Neuronal stem cell (in vitro differentiated cells): ENCODE data around the gene AVPR2.

Experiments used
- DNase-seq: peaks from one replicate; pipeline ENCODE4 v3.0.0-alpha.2; 2013; ENCODE audit warnings: low spot score
- H2AFZ ChIP-seq: one replicate; pipeline ENCODE4 v1.6.1; 2013; ENCODE audit warnings: mild to moderate bottlenecking, low read length, inconsistent platforms
- H2AK5ac ChIP-seq: 2 replicates; pipeline ENCODE4 v1.6.1; 2013; ENCODE audit warnings: low read depth, mild to moderate bottlenecking, inconsistent platforms, low read length, moderate library complexity, mixed read lengths
- H2BK120ac ChIP-seq: 2 replicates; pipeline ENCODE4 v1.6.1; 2013; ENCODE audit warnings: low read depth, mild to moderate bottlenecking, inconsistent platforms, low read length, moderate library complexity, mixed read lengths
- H2BK12ac ChIP-seq: one replicate; pipeline ENCODE4 v1.6.1; 2013; ENCODE audit warnings: low read length, inconsistent platforms
- H2BK15ac ChIP-seq: 2 replicates; pipeline ENCODE4 v1.6.1; 2013; ENCODE audit warnings: mild to moderate bottlenecking, low read length, inconsistent platforms, mixed read lengths
- H2BK5ac ChIP-seq: one replicate; pipeline ENCODE4 v1.6.1; 2013; ENCODE audit warnings: inconsistent platforms, mild to moderate bottlenecking, low read length, moderate library complexity
- H3K14ac ChIP-seq: one replicate; pipeline ENCODE4 v1.6.1; 2013; ENCODE audit warnings: low read length, inconsistent platforms
- H3K18ac ChIP-seq: 2 replicates; pipeline ENCODE4 v1.6.1; 2013; ENCODE audit warnings: low read length, inconsistent platforms
- H3K23ac ChIP-seq: 2 replicates; pipeline ENCODE4 v1.6.1; 2013; ENCODE audit warnings: low read depth, mild to moderate bottlenecking, mixed read lengths, low read length, inconsistent platforms; ENCODE audit not compliant: poor library complexity
- H3K27ac ChIP-seq: replicated peaks from 3 replicates; pipeline ENCODE4 v1.5.1; 2013; ENCODE audit warnings: low read length, inconsistent platforms
- H3K27me3 ChIP-seq, 3 experiments: 2 replicates each; pipeline ENCODE4 v1.6.1; 2013; ENCODE audit warnings: low read length in 3 of 3, mild to moderate bottlenecking in 2 of 3, inconsistent platforms in 1 of 3, low read depth in 1 of 3, mixed read lengths in 1 of 3, moderate library complexity in 1 of 3; ENCODE audit not compliant: control insufficient read depth in 3 of 3, insufficient read depth in 3 of 3
- H3K36me3 ChIP-seq, 2 donors: replicated peaks in 1 of 2; 2 replicates each; pipeline ENCODE4 v1.6.1; 2013; ENCODE audit warnings: low read length in 2 of 2; ENCODE audit not compliant: control insufficient read depth in 2 of 2, insufficient read depth in 2 of 2
- H3K4ac ChIP-seq: 2 replicates; pipeline ENCODE4 v1.6.1; 2013; ENCODE audit warnings: inconsistent platforms, mild to moderate bottlenecking, low read length, moderate library complexity
- H3K4me1 ChIP-seq, 2 donors: 1 replicate in 1 of 2; 2 replicates in 1 of 2; pipeline ENCODE4 v1.6.1; 2013; ENCODE audit warnings: low read length in 2 of 2, low read depth in 1 of 2; ENCODE audit not compliant: control insufficient read depth in 2 of 2, insufficient read depth in 1 of 2
- H3K4me2 ChIP-seq: one replicate; pipeline ENCODE4 v1.6.1; 2013; ENCODE audit warnings: mild to moderate bottlenecking, low read length, inconsistent platforms; ENCODE audit not compliant: insufficient read depth, poor library complexity, severe bottlenecking
- H3K4me3 ChIP-seq, 2 donors: 2 replicates each; pipeline ENCODE4 v1.5.1; 2013; ENCODE audit warnings: low read length in 2 of 2, mild to moderate bottlenecking in 2 of 2, inconsistent platforms in 1 of 2, moderate library complexity in 1 of 2
- H3K79me1 ChIP-seq: one replicate; pipeline ENCODE4 v1.6.1; 2013; ENCODE audit warnings: low read depth, mild to moderate bottlenecking, inconsistent platforms, low read length, moderate library complexity
- H3K9ac ChIP-seq: one replicate; pipeline ENCODE4 v1.6.1; 2013; ENCODE audit warnings: mild to moderate bottlenecking, low read depth, low read length, inconsistent platforms; ENCODE audit not compliant: poor library complexity
- H3K9me3 ChIP-seq, 2 donors: replicated peaks in 1 of 2; 2 replicates each; pipeline versions ENCODE3 to v1.6.1; 2013; ENCODE audit warnings: low read length in 2 of 2, mild to moderate bottlenecking in 2 of 2, inconsistent platforms in 1 of 2, low read depth in 1 of 2, mixed read lengths in 1 of 2, moderate library complexity in 1 of 2; ENCODE audit not compliant: control insufficient read depth in 2 of 2, insufficient read depth in 1 of 2
- H4K8ac ChIP-seq: one replicate; pipeline ENCODE4 v1.6.1; 2013; ENCODE audit warnings: low read depth, mild to moderate bottlenecking, inconsistent platforms, low read length, moderate library complexity
- H4K91ac ChIP-seq: one replicate; pipeline ENCODE4 v1.6.1; 2013; ENCODE audit warnings: low read length, low read depth, mild to moderate bottlenecking, inconsistent platforms; ENCODE audit not compliant: poor library complexity
- WGBS, 2 donors: extraction: QIAGEN DNeasy Blood & Tissue Kit; methylation state at CpG; one replicate each; pipeline ENCODE4 v1.1.7; 2013; ENCODE audit warnings: missing lambda C conversion rate in 2 of 2, mixed read lengths in 1 of 2; ENCODE audit not compliant: insufficient read length in 2 of 2, insufficient replicate concordance in 1 of 2; ENCODE audit errors: extremely low coverage in 2 of 2; 5-methylcytosine and 5-hydroxymethylcytosine counted together

Gene AVPR2

DNA sequence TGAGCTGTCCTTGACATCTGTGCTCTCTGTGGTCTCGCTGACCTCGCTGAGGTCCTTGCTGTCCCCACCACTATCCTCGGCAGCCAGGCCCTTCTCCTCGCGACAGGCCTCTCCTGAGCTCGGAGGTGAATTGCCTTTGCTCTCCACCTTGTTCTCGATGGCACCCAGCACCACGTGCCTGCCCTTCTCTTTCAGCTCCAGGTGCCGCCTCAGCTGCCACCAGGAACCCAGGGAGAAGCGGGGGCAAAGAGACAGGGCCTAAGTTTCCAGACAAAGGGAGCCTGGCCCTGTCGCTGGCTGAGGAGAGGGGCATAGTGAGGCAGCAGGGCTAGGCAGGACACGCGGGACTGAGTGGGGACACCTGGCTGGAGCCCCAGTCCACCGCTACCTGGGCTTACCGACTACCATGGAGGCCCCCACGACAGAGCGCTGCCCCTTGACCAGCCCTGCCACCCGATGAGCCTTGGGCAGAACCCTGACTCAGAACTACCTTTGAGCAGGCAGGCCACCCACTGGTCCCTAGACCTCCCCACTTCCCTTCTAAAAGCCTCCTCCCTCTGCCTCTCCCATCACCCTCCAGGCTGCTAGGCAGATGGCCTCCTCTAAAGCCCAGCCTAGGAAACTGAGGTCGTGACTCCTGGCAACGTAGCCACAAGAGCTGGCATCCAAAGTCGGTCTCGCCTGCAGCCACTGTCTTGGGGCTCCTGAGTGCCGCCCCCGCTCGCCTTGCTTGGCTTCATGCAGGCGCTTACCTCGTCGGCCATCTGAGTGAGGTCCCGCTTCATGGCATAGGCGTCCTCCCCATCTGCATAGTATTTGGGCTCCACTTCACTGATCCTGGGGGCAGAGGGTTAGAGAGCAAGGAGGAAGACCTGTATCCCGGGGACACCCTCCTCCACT is 25.8 kb downstream of the AVPR2 start:
- no peak overlapping the region for H2BK5ac ChIP-seq
- H2BK12ac ChIP-seq = no peak overlapping the region
- H4K91ac ChIP-seq = no peak overlapping the region
- no peak overlapping the region for H3K23ac ChIP-seq
- no peak overlapping the region for H2AFZ ChIP-seq
- H2BK15ac ChIP-seq = no peak overlapping the region
- WGBS, 2 donors = no CpG with 5 or more reads among the region's 31 CpGs
- peaks cover 6% of the 10 kb centered on the region for H3K79me1 ChIP-seq
- no peak overlapping the region for H3K4ac ChIP-seq
- H3K9me3 ChIP-seq = no peaks in the 10 kb centered on the region
- H3K4me2 ChIP-seq = no peak overlapping the region
- H3K4me1 ChIP-seq = peaks cover 8 to 13% of the 10 kb centered on the region in 2 donors
- no peak overlapping the region for H3K4me3 ChIP-seq
- H3K9ac ChIP-seq = no peak overlapping the region
- no peak overlapping the region for H2AK5ac ChIP-seq
- no peak overlapping the region for H3K14ac ChIP-seq
- H3K18ac ChIP-seq = no peak overlapping the region
- H3K36me3 ChIP-seq = peaks cover 10 to 41% of the 10 kb centered on the region in 2 donors
- H2BK120ac ChIP-seq = no peak overlapping the region
- no peak overlapping the region for H3K27ac ChIP-seq
- DNase-seq = no peak
- H3K27me3 ChIP-seq = peaks cover 0 to 26% (median 5%) of the 10 kb centered on the region in 3 experiments
- H4K8ac ChIP-seq = no peak overlapping the region

DNA sequence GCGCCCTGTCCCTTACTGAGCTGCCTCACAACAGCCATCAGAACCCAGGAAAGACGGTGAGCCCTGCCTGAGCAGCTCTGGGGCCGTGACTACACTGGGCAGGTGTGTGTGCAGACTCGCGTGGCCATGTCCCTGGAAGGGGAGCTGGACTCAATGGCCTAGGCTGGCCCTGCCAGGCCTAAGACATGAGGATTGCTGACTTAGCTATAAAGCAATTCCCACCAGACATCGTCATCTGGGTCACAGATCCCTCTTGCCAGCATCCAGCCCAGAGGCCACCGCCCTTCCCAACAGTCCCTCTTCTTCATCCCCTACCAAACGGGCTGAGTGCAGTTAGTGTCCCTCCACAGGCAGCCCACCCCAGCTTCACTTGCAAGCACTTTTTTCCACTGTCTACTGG is 26.7 kb downstream of the AVPR2 start:
- no peak overlapping the region for H3K4me3 ChIP-seq
- no peak overlapping the region for H2BK120ac ChIP-seq
- peaks cover 10 to 41% of the 10 kb centered on the region in 2 donors for H3K36me3 ChIP-seq
- no peak overlapping the region for H4K8ac ChIP-seq
- H3K9ac ChIP-seq = no peak overlapping the region
- H3K23ac ChIP-seq = no peak overlapping the region
- H2AFZ ChIP-seq = no peak overlapping the region
- no peak overlapping the region for H4K91ac ChIP-seq
- no peak overlapping the region for H3K27ac ChIP-seq
- H3K4me2 ChIP-seq = no peak overlapping the region
- H3K4me1 ChIP-seq = peaks cover 8 to 13% of the 10 kb centered on the region in 2 donors
- H2BK15ac ChIP-seq = no peak overlapping the region
- peaks cover 0 to 26% (median 0%) of the 10 kb centered on the region in 3 experiments for H3K27me3 ChIP-seq
- H3K79me1 ChIP-seq = peaks cover 6% of the 10 kb centered on the region
- H3K9me3 ChIP-seq = no peaks in the 10 kb centered on the region
- no CpG with 5 or more reads among the region's 8 CpGs for WGBS, 2 donors
- H2BK12ac ChIP-seq = no peak overlapping the region
- H3K14ac ChIP-seq = no peak overlapping the region
- no peak overlapping the region for H3K4ac ChIP-seq
- no peak for DNase-seq
- no peak overlapping the region for H3K18ac ChIP-seq
- H2AK5ac ChIP-seq = no peak overlapping the region
- H2BK5ac ChIP-seq = no peak overlapping the region

DNA sequence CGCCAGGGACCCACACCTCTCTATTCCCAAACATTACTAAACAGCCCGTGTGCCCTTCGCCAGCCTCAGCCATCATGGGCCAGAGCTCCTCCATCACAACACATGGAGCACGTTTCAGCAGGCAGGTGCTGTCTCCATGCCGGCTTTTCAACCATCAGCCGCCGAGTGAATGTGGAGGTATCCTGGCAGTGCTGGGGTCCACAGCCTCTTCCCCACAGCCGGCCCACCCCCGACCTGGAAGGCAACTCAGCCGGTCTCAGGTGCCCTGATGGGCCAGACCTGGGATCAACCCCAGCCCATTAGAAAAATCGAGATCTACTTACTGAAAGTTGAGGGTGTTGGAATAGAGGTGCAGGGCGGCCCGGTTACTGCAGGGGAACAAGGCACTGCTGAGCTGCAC is 27.3 kb downstream of the AVPR2 start:
- Histone ChIP-seq H3K27me3 (peaks cover 0 to 26% (median 0%) of the 10 kb centered on the region in 3 experiments), H3K14ac (no peak overlapping the region), H4K8ac (no peak overlapping the region), H3K4ac (no peak overlapping the region), H2BK12ac (no peak overlapping the region), H3K4me1 (peaks cover 3 to 9% of the 10 kb centered on the region in 2 donors), H2BK5ac (no peak overlapping the region), H3K27ac (no peak overlapping the region), H3K9ac (no peak overlapping the region), H3K18ac (no peak overlapping the region), H2AFZ (no peak overlapping the region), H2AK5ac (no peak overlapping the region), H3K36me3 (peaks cover 10 to 41% of the 10 kb centered on the region in 2 donors), H3K23ac (no peak overlapping the region), H3K9me3 (no peaks in the 10 kb centered on the region), H3K4me2 (no peak overlapping the region), H3K4me3 (no peak overlapping the region), H2BK15ac (no peak overlapping the region), H2BK120ac (no peak overlapping the region), H3K79me1 (peaks cover 6% of the 10 kb centered on the region), H4K91ac (no peak overlapping the region)
- WGBS, 2 donors = no CpG with 5 or more reads among the region's 13 CpGs
- DNase-seq = no peak

DNA sequence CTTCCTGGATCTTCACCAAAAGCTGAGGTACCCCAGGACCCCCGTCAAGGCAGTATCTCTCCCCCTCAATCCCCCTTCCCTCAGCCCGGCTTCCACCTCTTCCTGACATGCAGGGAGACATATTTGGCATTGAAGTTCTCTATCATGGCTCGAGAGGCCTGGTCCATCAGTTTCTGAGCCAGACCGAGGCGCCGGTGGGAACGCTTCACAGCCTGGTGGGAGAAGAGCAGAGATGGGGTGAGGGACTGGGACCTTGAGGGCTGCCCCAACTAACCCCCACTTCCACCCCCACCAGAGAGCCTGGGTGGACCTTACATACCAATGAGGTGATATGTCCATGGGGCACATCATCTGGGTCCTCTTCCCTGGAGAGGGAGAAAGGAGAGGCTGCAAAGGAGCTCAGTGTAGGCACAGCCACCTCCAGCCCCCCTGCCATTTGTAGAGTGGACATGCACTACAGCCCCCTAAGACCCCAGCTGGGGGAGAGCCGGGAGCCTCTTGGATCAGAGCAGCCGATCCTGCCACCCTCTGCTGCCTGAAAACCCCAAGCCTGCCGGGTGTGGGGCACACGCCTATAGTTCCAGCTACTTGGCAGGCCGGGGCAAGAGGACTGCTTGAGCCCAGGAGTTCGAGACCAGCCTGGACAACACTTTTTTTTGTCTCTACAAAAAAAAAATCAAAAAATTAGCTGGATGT is 27.9 kb downstream of the AVPR2 start:
- no peak overlapping the region for H2AFZ ChIP-seq
- H3K9ac ChIP-seq = no peak overlapping the region
- WGBS, 2 donors = no CpG with 5 or more reads among the region's 13 CpGs
- no peak overlapping the region for H4K91ac ChIP-seq
- H3K4me1 ChIP-seq = peaks cover 0 to 4% of the 10 kb centered on the region in 2 donors
- no peak overlapping the region for H3K4me3 ChIP-seq
- no peak overlapping the region for H3K23ac ChIP-seq
- no peak overlapping the region for H4K8ac ChIP-seq
- no peak overlapping the region for H2BK15ac ChIP-seq
- H3K27me3 ChIP-seq = peaks cover 0 to 26% (median 0%) of the 10 kb centered on the region in 3 experiments
- H3K4ac ChIP-seq = no peak overlapping the region
- H3K27ac ChIP-seq = no peak overlapping the region
- H2AK5ac ChIP-seq = no peak overlapping the region
- no peak overlapping the region for H2BK5ac ChIP-seq
- H3K14ac ChIP-seq = no peak overlapping the region
- no peak overlapping the region for H2BK120ac ChIP-seq
- no peak overlapping the region for H3K4me2 ChIP-seq
- peaks cover 6% of the 10 kb centered on the region for H3K79me1 ChIP-seq
- peaks cover 10 to 41% of the 10 kb centered on the region in 2 donors for H3K36me3 ChIP-seq
- no peak overlapping the region for H2BK12ac ChIP-seq
- no peak for DNase-seq
- H3K18ac ChIP-seq = no peak overlapping the region
- no peaks in the 10 kb centered on the region for H3K9me3 ChIP-seq
